Transverse colon (tissue), 3 donors: ENCODE data around the gene KRT27.
"Not testable (repeated sequence)": the region's sequence is repeated elsewhere in the genome, so short reads cannot be mapped to it uniquely, and the experiment has no call there.

Experiments used
- EP300 ChIP-seq: sonication (generic); formaldehyde crosslinking; IDR thresholded peaks from one replicate; pipeline ENCODE4 v1.6.1; 2017; ENCODE audit warnings: antibody characterized with exemption, low read depth
- POLR2A ChIP-seq: fragments of 450-650 bp; IDR thresholded peaks from one replicate; pipeline ENCODE4 v1.6.1; 2016; ENCODE audit warnings: antibody characterized with exemption, mild to moderate bottlenecking, moderate library complexity
- TF ChIP-seq, protein P1 (sequence below), 5 experiments: fragments of 200-600 bp in 3 of 5; fragments of 450-650 bp in 2 of 5; sonication (generic) in 3 of 5; IDR thresholded peaks; 1 replicate in 2 of 5; 2 replicates in 3 of 5; pipeline ENCODE4 v1.5.1; 2016 to 2017; ENCODE audit warnings: antibody characterized with exemption in 5 of 5, inconsistent platforms in 3 of 5, mild to moderate bottlenecking in 2 of 5, moderate library complexity in 1 of 5

DNA sequence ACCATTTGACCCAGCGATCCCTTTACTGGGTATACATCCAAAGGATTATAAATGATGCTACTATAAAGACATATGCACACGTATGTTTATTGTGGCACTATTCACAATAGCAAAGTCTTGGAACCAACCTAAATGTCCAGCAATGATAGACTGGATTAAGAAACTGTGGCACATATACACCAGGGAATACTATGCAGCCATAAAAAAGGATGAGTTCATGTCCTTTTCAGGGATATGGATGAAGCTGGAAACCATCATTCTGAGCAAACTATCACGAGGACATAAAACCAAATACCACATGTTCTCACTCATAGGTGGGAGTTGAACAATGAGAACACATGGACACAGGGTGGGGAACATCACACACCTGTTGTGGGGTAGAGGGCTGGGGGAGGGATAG lies 32.3 kb upstream of the KRT27 start:
- TF ChIP-seq EP300, POLR2A: not testable (repeated sequence)
- TF ChIP-seq, protein P1, sequence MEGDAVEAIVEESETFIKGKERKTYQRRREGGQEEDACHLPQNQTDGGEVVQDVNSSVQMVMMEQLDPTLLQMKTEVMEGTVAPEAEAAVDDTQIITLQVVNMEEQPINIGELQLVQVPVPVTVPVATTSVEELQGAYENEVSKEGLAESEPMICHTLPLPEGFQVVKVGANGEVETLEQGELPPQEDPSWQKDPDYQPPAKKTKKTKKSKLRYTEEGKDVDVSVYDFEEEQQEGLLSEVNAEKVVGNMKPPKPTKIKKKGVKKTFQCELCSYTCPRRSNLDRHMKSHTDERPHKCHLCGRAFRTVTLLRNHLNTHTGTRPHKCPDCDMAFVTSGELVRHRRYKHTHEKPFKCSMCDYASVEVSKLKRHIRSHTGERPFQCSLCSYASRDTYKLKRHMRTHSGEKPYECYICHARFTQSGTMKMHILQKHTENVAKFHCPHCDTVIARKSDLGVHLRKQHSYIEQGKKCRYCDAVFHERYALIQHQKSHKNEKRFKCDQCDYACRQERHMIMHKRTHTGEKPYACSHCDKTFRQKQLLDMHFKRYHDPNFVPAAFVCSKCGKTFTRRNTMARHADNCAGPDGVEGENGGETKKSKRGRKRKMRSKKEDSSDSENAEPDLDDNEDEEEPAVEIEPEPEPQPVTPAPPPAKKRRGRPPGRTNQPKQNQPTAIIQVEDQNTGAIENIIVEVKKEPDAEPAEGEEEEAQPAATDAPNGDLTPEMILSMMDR (IDR thresholded peaks at IDR 0.05): not testable (repeated sequence)
